NCI-H69 (cell line): ENCODE measurements around the gene OAF.

Experiments
- DNase-seq: peaks from one replicate; lab custom pipeline; 2025; lab: John Stamatoyannopoulos, UW

OAF gene

DNA sequence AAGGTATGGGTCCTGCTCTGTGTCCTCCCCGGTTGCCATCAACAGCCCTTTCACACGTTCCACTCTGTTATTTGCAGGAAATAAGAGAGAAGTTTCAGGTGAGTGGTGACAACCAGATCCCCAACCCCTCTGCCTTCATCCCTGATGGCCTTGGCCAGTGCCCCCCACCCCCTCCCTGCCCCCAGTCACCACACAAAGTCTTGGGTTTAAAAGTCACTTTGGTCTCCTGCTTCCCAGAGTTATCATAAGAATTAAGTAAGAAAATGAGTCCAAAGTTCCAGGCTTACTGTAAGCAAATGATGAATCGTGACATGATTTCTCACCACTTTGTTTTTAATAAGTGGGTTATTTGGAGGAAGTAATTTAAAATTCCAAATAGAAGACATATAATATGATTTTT, 9.2 kb upstream of the OAF start:
- DNase-seq = no peak

- DNase-seq = no peak
Measured at GRCh38 chr11:120203626-120204025, 7.2 kb upstream of the OAF start.

DNA sequence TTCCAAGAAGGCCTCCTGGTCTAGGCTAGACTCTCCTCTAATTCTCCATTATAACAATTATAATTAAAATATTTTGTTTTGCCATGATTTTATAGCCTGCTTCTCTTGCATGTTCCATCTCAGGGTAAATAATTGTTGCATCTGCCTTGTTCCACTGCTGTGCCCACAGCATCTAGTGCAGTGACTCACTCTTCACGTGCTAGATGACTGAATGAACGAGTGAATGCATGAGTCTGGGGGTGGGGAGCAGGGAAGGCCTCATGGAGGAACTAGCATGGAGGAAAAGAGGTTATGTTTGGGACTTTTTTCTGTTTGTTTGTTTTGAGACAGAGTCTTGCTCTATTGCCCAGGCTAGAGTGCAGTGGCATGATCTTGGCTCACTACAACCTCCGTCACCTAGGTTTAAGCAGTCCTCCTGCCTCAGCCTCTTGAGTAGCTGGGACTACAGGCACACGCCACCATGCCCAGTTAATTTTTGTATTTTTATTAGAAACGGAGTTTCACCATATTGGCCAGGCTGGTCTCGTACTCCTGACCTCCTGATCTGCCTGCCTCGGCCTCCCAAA, 5.2 kb upstream of the OAF start:
- DNase-seq = no peak

GRCh38 chr11:120207512-120207911, 3.3 kb upstream of the OAF start:
- DNase-seq = no peak

GRCh38 chr11:120208001-120208441, 2.8 kb upstream of the OAF start:
- DNase-seq = no peak

- DNase-seq = no peak
Measured at GRCh38 chr11:120208777-120209176, 2.1 kb upstream of the OAF start.

DNA sequence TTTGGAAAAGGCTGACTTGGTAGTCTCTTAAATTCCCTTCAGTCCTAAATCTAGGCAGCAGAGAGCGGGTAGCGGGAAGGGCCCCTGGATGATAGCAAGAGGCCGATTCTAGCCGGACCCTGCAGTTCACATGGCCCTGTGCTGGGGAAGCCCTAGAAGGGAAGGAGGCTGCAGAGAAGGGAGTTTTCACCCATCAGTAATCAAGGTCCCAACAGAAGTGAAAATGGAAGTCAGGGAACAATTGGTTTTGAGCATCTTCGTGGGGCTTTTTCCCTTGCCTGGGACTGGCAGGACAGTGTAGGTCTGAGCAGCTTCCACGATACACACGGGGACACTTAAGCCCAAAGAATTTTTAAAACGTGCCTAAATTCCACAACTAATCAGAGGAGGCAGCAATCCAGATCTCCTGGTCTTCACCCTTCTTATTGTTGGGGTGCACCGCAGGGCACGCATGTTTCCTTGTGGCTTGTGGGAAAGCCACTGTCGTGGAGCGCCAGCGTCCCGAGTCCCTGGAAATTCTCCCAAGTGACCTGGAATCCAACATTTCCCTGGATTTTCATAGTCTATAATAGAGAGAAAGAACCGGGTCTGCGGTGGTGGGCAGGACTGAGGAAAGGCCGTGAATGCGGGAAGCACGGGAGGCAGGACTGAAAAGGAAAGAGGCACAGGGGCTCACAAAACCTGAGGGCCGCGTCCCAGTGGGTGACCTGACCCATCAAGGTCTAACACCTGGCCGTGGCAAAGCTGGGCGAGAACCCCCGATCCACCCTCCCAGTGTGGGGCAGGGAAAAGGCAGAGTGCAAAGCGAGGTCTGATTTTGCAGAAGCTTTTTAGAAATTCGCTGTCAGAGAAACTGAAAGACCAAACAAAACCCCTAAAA, 846 bp upstream of the OAF start:
- DNase-seq = no peak

- DNase-seq = no peak
Measured at GRCh38 chr11:120211522-120212258, 858 bp downstream of the OAF start.

- no peak for DNase-seq
Measured at GRCh38 chr11:120212259-120212878, 1.5 kb downstream of the OAF start.

- DNase-seq = no peak
Measured at GRCh38 chr11:120212926-120213325, 2.1 kb downstream of the OAF start.

GRCh38 chr11:120214581-120214980, 3.7 kb downstream of the OAF start:
- DNase-seq = no peak

GRCh38 chr11:120215634-120216033, 4.8 kb downstream of the OAF start:
- DNase-seq = no peak

GRCh38 chr11:120216426-120217102, 5.7 kb downstream of the OAF start:
- DNase-seq = no peak

GRCh38 chr11:120217526-120217925, 6.7 kb downstream of the OAF start:
- DNase-seq = no peak

- peak; percentile 56 for DNase-seq
Measured at GRCh38 chr11:120217941-120218694, 7.3 kb downstream of the OAF start.

DNA sequence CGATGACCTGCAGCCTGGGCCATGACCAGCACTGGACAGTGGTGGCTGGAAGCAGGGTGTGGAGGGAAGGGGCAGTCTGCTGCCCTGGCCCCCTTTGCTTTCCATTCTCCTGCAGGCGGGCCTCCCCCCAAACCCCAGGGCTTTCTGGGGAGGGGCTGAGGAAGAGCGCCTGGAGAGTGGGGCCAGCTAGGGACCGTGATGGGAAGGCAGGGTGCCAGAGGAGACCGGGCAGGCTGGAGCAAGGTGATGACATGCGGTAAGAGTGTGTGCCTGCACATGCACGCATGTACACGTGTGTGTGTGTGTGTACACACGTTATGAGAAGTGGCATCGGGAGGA, 7.8 kb downstream of the OAF start:
- no peak for DNase-seq

DNA sequence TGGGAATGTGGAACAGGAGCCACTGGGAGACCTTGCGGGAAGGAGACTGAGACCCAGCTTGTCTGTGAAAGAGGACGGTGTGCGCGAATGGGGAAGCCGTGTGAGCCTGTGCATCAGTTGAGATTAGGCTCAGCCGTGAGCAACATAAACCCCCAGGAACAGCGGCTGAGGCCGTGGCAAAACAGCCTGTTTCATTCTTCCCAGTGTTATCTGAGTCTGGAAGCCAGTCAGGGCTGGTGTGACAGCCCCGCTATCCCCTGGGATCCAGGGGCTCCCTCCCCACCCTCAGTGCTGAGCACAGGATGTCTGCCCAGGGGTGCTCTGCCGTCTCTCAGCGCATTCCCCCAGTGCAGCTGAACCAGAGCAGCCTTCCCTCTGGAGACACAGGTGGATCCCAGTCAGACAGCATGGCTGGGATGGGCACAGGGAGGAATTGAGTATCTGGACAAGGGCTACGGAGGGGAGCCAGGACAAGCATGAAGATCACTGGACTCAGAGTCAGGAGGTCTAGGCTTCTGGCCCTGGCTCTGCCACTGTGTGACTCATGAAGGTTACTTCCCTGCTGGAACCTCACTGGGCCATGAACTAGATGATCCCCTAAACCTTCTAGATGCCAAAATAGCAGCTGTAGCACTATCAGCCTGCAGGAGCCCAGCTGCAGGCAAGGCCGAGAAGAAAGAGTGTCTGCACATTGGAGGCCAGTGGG, 8.6 kb downstream of the OAF start:
- no peak for DNase-seq

- no peak for DNase-seq
Measured at GRCh38 chr11:120219938-120220746, 9.3 kb downstream of the OAF start.

DNA sequence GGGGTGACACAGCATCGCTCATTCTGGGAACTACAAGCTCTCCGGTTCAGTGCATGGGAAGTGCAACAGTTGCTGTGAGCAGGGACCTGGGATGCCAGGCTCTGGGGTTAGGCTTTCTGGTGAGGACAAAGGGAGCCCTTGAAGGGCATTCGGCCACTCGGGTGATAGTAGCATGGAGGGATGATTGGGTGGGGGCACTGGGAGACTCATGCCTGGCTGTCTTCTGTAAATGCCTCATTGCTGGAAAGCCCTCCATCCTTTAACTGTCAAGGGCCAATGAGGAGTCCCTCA, 9.9 kb downstream of the OAF start:
- no peak for DNase-seq

- no peak for DNase-seq
Measured at GRCh38 chr11:120221115-120221752, 10.4 kb downstream of the OAF start.
